ENCODE data around the gene DESI1. TPM values are rescaled to one million over a fixed set of nuclear protein-coding genes. Genes with fewer than 3 reads are reported as not detected.

The DESI1 gene
- polyA plus RNA-seq, 2 of the 4 experiments (the other 2 are of a cell fraction), result 13.9 to 19.4 TPM

- Histone ChIP-seq H3K4me1 (no peaks in the 10 kb centered on the region), H3K27ac (no peak overlapping the region), H3K9me3 (no peaks in the 10 kb centered on the region), H3K4me2 (no peak overlapping the region), H3K4me3 (no peak overlapping the region)
- ChIA-PET CTCF (interaction anchor here (0.5 to 1.5 kb wide), 6 partner anchors 8 to 80 kb away, joined by 3 to 6 read pairs (median 4); partner anchors contain the start of gene SNU13), POLR2A (no interaction called here)
- ATAC-seq (no peak), FAIRE-seq (no peak), DNase-seq (ENCODE audit: low read depth in 1 of 2, low spot score in 1 of 2) (no peak)
- no peak for TF ChIP-seq ELK1 (IDR thresholded peaks at IDR 0.05; ENCODE audit: low read depth, low read length)
- TF ChIP-seq EHMT2 (IDR thresholded peaks at IDR 0.05; ENCODE audit: low read depth), result no peak
- TF ChIP-seq RARB (CRISPR knock-in tag; IDR thresholded peaks at IDR 0.05), result no peak
- TF ChIP-seq PBX3 (IDR thresholded peaks at IDR 0.05), result no peak
- no peak for TF ChIP-seq HOXB13 (CRISPR knock-in tag; IDR thresholded peaks at IDR 0.05; ENCODE audit: low read depth)
- TF ChIP-seq EHF (CRISPR knock-in tag; IDR thresholded peaks at IDR 0.05), result no peak
- no peak for TF ChIP-seq PHF8 (IDR thresholded peaks at IDR 0.05; ENCODE audit: borderline replicate concordance, low read depth)
- TF ChIP-seq JUNB (IDR thresholded peaks at IDR 0.05), result no peak
- no peak for TF ChIP-seq EP300 (IDR thresholded peaks at IDR 0.05)
- no peak for TF ChIP-seq ATOH8 (CRISPR knock-in tag; IDR thresholded peaks at IDR 0.05; ENCODE audit: low read depth)
- no peak for TF ChIP-seq NPAS2 (CRISPR knock-in tag; IDR thresholded peaks at IDR 0.05; ENCODE audit: borderline replicate concordance)
- no peak for TF ChIP-seq MAX (IDR thresholded peaks at IDR 0.05)
- no peak for TF ChIP-seq CBX8 (IDR thresholded peaks at IDR 0.05)
- TF ChIP-seq ESRRA (IDR thresholded peaks at IDR 0.05; ENCODE audit: borderline replicate concordance, low read length), result no peak
- TF ChIP-seq RAD21 (conservative IDR thresholded peaks at IDR 0.05 in 1 of 2, IDR thresholded peaks at IDR 0.05 in 1 of 2), result no peak
- 98% methylated on average over 17 of the region's 17 CpGs for WGBS (ENCODE audit: missing lambda C conversion rate)
Measured at GRCh38 chr22:41658869-41659268, 38.0 kb upstream of the DESI1 start.

- H3K4me3 ChIP-seq, result no peak overlapping the region
- ATAC-seq (no peak), FAIRE-seq (no peak), DNase-seq (ENCODE audit: low read depth in 1 of 2, low spot score in 1 of 2) (no peak)
- CTCF ChIA-PET, result interaction anchor here (3.7 kb wide), 1 partner anchor 9 kb away, joined by 15 read pairs; no protein-coding TSS in a partner anchor
- POLR2A ChIA-PET, result no interaction called here
- 100% methylated on average over 6 of the region's 6 CpGs for WGBS (ENCODE audit: missing lambda C conversion rate)
- no peaks in the 10 kb centered on the region for H3K9me3 ChIP-seq
- no peaks in the 10 kb centered on the region for H3K4me1 ChIP-seq
- H3K27ac ChIP-seq, result no peak overlapping the region
- TF ChIP-seq JUNB (IDR thresholded peaks at IDR 0.05), result no peak
- H3K4me2 ChIP-seq, result no peak overlapping the region
Measured at GRCh38 chr22:41657709-41658108, 36.9 kb upstream of the DESI1 start.

GRCh38 chr22:41656556-41656955, 35.7 kb upstream of the DESI1 start:
- no peak overlapping the region for H3K27ac ChIP-seq
- H3K4me3 ChIP-seq, result no peak overlapping the region
- no peak overlapping the region for H3K4me2 ChIP-seq
- no peak for TF ChIP-seq EP300 (IDR thresholded peaks at IDR 0.05)
- no peak for TF ChIP-seq BHLHE40 (IDR thresholded peaks at IDR 0.05; ENCODE audit: low read depth, low read length)
- no peak for TF ChIP-seq HOXB5 (CRISPR knock-in tag; IDR thresholded peaks at IDR 0.05)
- no peak for TF ChIP-seq BCL3 (IDR thresholded peaks at IDR 0.05)
- TF ChIP-seq EHF (CRISPR knock-in tag; IDR thresholded peaks at IDR 0.05), result no peak
- TF ChIP-seq MYC (IDR thresholded peaks at IDR 0.05; ENCODE audit: borderline replicate concordance, low read length), result no peak
- TF ChIP-seq CBX2 (IDR thresholded peaks at IDR 0.05; ENCODE audit: borderline replicate concordance, low read depth), result no peak
- TF ChIP-seq TFCP2L1 (CRISPR knock-in tag; IDR thresholded peaks at IDR 0.05), result no peak
- TF ChIP-seq HEYL (CRISPR knock-in tag; IDR thresholded peaks at IDR 0.05), result no peak
- TF ChIP-seq ATOH8 (CRISPR knock-in tag; IDR thresholded peaks at IDR 0.05; ENCODE audit: low read depth), result no peak
- no peak for TF ChIP-seq GATA3 (IDR thresholded peaks at IDR 0.05; ENCODE audit: borderline replicate concordance)
- TF ChIP-seq HOXB13 (CRISPR knock-in tag; IDR thresholded peaks at IDR 0.05; ENCODE audit: low read depth), result no peak
- TF ChIP-seq FOSL2 (IDR thresholded peaks at IDR 0.05), result no peak
- TF ChIP-seq FOSL2 (CRISPR knock-in tag; IDR thresholded peaks at IDR 0.05), result no peak
- TF ChIP-seq NR3C1 (IDR thresholded peaks at IDR 0.05), result no peak
- no peak for TF ChIP-seq ESRRA (IDR thresholded peaks at IDR 0.05; ENCODE audit: borderline replicate concordance, low read length)
- no peak for TF ChIP-seq JUN (IDR thresholded peaks at IDR 0.05)
- TF ChIP-seq HMGXB4 (CRISPR knock-in tag; IDR thresholded peaks at IDR 0.05; ENCODE audit: borderline replicate concordance), result no peak
- POLR2A ChIA-PET, result no interaction called here
- H3K4me1 ChIP-seq, result no peaks in the 10 kb centered on the region
- CTCF ChIA-PET, result interaction anchor here (3.7 kb wide), 1 partner anchor 10 kb away, joined by 15 read pairs; no protein-coding TSS in a partner anchor
- no peaks in the 10 kb centered on the region for H3K9me3 ChIP-seq
- DNase-seq (ENCODE audit: low read depth in 1 of 2, low spot score in 1 of 2) (no peak), ATAC-seq (no peak), FAIRE-seq (no peak)
- 84% methylated on average over 5 of the region's 5 CpGs for WGBS (ENCODE audit: missing lambda C conversion rate)

Measured in A549 (cell line).